ENCODE measurements around the gene SESTD1. TPM values are rescaled to one million over a fixed set of nuclear protein-coding genes. Genes with fewer than 3 reads are reported as not detected.

SESTD1 gene
- total and polyA plus RNA-seq, 2 of the 8 experiments (the other 6 are each of a cell fraction or from before 2014, with no cell fraction given): 5.2 to 49.6 TPM

DNA sequence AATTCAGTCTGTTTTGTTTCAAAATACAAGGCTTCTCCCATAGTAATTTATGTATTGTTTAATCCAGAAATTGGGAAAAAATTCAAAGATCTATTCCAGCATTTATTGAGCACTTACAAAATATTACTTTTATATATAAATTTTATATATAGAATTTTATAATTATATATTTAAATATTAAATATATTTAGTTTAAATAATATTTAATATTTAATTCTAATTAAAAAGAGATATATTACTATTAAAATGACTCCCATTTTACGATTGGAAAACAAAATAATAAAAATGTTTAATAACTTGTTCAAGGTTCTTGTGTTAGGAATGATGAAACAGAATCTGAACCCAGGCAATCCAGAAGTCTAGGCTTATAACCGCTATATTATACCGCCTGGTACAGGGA is 40.5 kb upstream of the SESTD1 start:
- H3K4ac ChIP-seq (replicated peaks; ENCODE audit: insufficient read length, low read depth, low read length): no peak overlapping the region
- H3K79me1 ChIP-seq (ENCODE audit: low read depth, low read length): no peaks in the 10 kb centered on the region
- no peaks in the 10 kb centered on the region for H3K36me3 ChIP-seq (ENCODE audit: control insufficient read depth in 2 of 4, insufficient read depth in 4 of 4, low read length in 3 of 4)
- H3K4me2 ChIP-seq (ENCODE audit: insufficient read depth in 1 of 2, low read depth in 2 of 2, low read length in 2 of 2): no peak overlapping the region
- H3K23ac ChIP-seq (ENCODE audit: insufficient read length): no peak overlapping the region
- no peak overlapping the region for H3K4me3 ChIP-seq (ENCODE audit: extremely low read depth in 1 of 4, insufficient read depth in 2 of 4, low read depth in 3 of 4, low read length in 4 of 4)
- H2AFZ ChIP-seq (ENCODE audit: low read length): no peak overlapping the region
- ChIA-PET CTCF (ENCODE audit: partially characterized antibody) (interaction anchor here (0.6 kb wide), 1 partner anchor 61 kb away, joined by 4 read pairs; no protein-coding TSS in a partner anchor), POLR2A (ENCODE audit: partially characterized antibody) (no interaction called here)
- H2BK5ac ChIP-seq (ENCODE audit: low read depth, low read length): no peak overlapping the region
- H2BK15ac ChIP-seq (ENCODE audit: low read length): no peak overlapping the region
- H3K14ac ChIP-seq (ENCODE audit: insufficient read length): no peak overlapping the region
- no peaks in the 10 kb centered on the region for H3K4me1 ChIP-seq (replicated peaks in 1 of 4; ENCODE audit: control insufficient read depth in 3 of 4, insufficient read depth in 4 of 4, low read length in 3 of 4)
- H3K27ac ChIP-seq (ENCODE audit: low read depth, low read length): no peak overlapping the region
- no peak overlapping the region for H4K5ac ChIP-seq (ENCODE audit: insufficient read length, low read depth, low read length)
- H4K8ac ChIP-seq (ENCODE audit: extremely low read depth, insufficient read depth, low read length): no peak overlapping the region
- no peaks in the 10 kb centered on the region for H3K23me2 ChIP-seq (ENCODE audit: low read depth, low read length)
- no peak overlapping the region for H2AK5ac ChIP-seq (ENCODE audit: low read depth, low read length)
- no peak overlapping the region for H2BK120ac ChIP-seq (replicated peaks; ENCODE audit: low read depth, low read length)
- H3K27me3 ChIP-seq (replicated peaks in 1 of 4; ENCODE audit: control insufficient read depth in 3 of 4, extremely low read depth in 1 of 4, insufficient read depth in 3 of 4, low read length in 3 of 4): no peaks in the 10 kb centered on the region
- 88% methylated on average over 3 of the region's 3 CpGs; no CpG with 5 or more reads in 1 of the 2 experiments for WGBS, 2 experiments (ENCODE audit: extremely low coverage in 1 of 2, insufficient coverage in 1 of 2, insufficient read length in 1 of 2, insufficient replicate concordance in 2 of 2, low coverage in 1 of 2, low lambda C conversion rate in 2 of 2, missing lambda C conversion rate in 1 of 2)
- H3K79me2 ChIP-seq (ENCODE audit: control insufficient read depth in 1 of 2, insufficient read depth in 2 of 2, low read length in 2 of 2): no peaks in the 10 kb centered on the region
- FAIRE-seq: no peak
- H4K20me1 ChIP-seq (replicated peaks in 1 of 2; ENCODE audit: control insufficient read depth in 1 of 2, insufficient read depth in 2 of 2, low read length in 2 of 2): no peaks in the 10 kb centered on the region
- H2BK20ac ChIP-seq (ENCODE audit: low read length): no peak overlapping the region
- no peak overlapping the region for H2BK12ac ChIP-seq (ENCODE audit: low read depth, low read length)
- TF ChIP-seq TAF7 (optimal IDR thresholded peaks at IDR 0.05; ENCODE audit: borderline replicate concordance, low read depth, low read length) (no peak), GABPA (IDR thresholded peaks at IDR 0.05; ENCODE audit: borderline replicate concordance, insufficient read depth, low read length) (no peak), SP2 (IDR thresholded peaks at IDR 0.05; ENCODE audit: low read length) (no peak), TBP (IDR thresholded peaks at IDR 0.05; ENCODE audit: low read depth, low read length) (no peak), TEAD4 (IDR thresholded peaks at IDR 0.05; ENCODE audit: low read depth, low read length) (no peak), POLR2A (IDR thresholded peaks at IDR 0.05; ENCODE audit: control extremely low read depth in 1 of 2, low read depth in 2 of 2, low read length in 2 of 2) (no peak), SP4 (IDR thresholded peaks at IDR 0.05; ENCODE audit: low read length) (no peak)
- TF ChIP-seq, protein P1, sequence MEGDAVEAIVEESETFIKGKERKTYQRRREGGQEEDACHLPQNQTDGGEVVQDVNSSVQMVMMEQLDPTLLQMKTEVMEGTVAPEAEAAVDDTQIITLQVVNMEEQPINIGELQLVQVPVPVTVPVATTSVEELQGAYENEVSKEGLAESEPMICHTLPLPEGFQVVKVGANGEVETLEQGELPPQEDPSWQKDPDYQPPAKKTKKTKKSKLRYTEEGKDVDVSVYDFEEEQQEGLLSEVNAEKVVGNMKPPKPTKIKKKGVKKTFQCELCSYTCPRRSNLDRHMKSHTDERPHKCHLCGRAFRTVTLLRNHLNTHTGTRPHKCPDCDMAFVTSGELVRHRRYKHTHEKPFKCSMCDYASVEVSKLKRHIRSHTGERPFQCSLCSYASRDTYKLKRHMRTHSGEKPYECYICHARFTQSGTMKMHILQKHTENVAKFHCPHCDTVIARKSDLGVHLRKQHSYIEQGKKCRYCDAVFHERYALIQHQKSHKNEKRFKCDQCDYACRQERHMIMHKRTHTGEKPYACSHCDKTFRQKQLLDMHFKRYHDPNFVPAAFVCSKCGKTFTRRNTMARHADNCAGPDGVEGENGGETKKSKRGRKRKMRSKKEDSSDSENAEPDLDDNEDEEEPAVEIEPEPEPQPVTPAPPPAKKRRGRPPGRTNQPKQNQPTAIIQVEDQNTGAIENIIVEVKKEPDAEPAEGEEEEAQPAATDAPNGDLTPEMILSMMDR (IDR thresholded peaks at IDR 0.05; ENCODE audit: control extremely low read depth in 1 of 3, insufficient read depth in 1 of 3, low read depth in 1 of 3, low read length in 3 of 3): no peak
- no peak overlapping the region for H3K56ac ChIP-seq (replicated peaks; ENCODE audit: insufficient read length, low read depth, low read length)
- H3K18ac ChIP-seq (ENCODE audit: extremely low read depth, low read length): no peak overlapping the region
- H3K9ac ChIP-seq (replicated peaks in 1 of 4; ENCODE audit: extremely low read depth in 1 of 4, low read depth in 3 of 4, low read length in 3 of 4): no peak overlapping the region
- no peak for DNase-seq (ENCODE audit: low read depth in 1 of 2, low spot score in 2 of 2)
- no peaks in the 10 kb centered on the region for H3K9me3 ChIP-seq (ENCODE audit: insufficient read depth in 2 of 2, low read depth in 1 of 2, low read length in 1 of 2)
- H4K91ac ChIP-seq (replicated peaks; ENCODE audit: insufficient read length, low read length): no peak overlapping the region
